IMR-90 (cell line): Measurements from ENCODE around the gene KHNYN.

Experiments
- BHLHE40 ChIP-seq: fragments of 150-350 bp; IDR thresholded peaks from 2 replicates; pipeline ENCODE4 v1.6.1; 2016; ENCODE audit warnings: mild to moderate bottlenecking, low read depth, low read length
- CEBPB ChIP-seq: IDR thresholded peaks from 2 replicates; pipeline ENCODE4 v1.6.1; 2012; ENCODE audit warnings: low read depth, low read length, improper control_type of control experiment
- MAFK ChIP-seq: IDR thresholded peaks from 2 replicates; pipeline ENCODE4 v1.6.1; 2012; ENCODE audit warnings: low read depth, low read length, improper control_type of control experiment
- POLR2A ChIP-seq: IDR thresholded peaks from 2 replicates; pipeline ENCODE4 v1.6.1; 2012; ENCODE audit warnings: mild to moderate bottlenecking, low read depth, low read length
- RFX5 ChIP-seq: IDR thresholded peaks from 2 replicates; pipeline ENCODE4 v1.8.0; 2012; ENCODE audit warnings: low read depth, mild to moderate bottlenecking, low read length, moderate library complexity
- TF ChIP-seq, protein P1 (sequence below): conservative IDR thresholded peaks from 2 replicates; pipeline ENCODE4 v1.5.1; 2012; ENCODE audit warnings: mild to moderate bottlenecking, low read depth, low read length, improper control_type of control experiment

DNA sequence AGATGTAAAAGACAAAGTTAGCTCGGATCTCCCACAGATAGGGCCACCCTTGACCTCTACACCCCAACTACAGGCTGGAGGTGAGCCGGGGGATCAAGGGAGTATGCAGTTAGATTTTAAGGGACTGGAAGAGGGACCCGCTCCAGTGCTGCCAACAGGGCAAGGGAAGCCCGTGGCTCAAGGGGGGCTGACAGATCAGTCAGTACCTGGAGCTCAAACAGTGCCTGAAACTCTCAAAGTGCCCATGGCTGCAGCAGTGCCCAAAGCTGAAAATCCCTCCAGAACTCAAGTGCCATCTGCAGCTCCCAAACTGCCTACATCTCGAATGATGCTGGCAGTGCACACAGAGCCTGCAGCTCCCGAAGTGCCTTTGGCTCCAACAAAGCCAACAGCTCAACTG is 20.6 kb upstream of the KHNYN start:
- TF ChIP-seq BHLHE40 = no peak
- TF ChIP-seq, protein P1, sequence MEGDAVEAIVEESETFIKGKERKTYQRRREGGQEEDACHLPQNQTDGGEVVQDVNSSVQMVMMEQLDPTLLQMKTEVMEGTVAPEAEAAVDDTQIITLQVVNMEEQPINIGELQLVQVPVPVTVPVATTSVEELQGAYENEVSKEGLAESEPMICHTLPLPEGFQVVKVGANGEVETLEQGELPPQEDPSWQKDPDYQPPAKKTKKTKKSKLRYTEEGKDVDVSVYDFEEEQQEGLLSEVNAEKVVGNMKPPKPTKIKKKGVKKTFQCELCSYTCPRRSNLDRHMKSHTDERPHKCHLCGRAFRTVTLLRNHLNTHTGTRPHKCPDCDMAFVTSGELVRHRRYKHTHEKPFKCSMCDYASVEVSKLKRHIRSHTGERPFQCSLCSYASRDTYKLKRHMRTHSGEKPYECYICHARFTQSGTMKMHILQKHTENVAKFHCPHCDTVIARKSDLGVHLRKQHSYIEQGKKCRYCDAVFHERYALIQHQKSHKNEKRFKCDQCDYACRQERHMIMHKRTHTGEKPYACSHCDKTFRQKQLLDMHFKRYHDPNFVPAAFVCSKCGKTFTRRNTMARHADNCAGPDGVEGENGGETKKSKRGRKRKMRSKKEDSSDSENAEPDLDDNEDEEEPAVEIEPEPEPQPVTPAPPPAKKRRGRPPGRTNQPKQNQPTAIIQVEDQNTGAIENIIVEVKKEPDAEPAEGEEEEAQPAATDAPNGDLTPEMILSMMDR = no peak
- no peak for TF ChIP-seq CEBPB
- TF ChIP-seq MAFK = no peak
- TF ChIP-seq RFX5 = no peak
- TF ChIP-seq POLR2A = no peak
